ENCODE data around the gene EPB41L2.

DNA sequence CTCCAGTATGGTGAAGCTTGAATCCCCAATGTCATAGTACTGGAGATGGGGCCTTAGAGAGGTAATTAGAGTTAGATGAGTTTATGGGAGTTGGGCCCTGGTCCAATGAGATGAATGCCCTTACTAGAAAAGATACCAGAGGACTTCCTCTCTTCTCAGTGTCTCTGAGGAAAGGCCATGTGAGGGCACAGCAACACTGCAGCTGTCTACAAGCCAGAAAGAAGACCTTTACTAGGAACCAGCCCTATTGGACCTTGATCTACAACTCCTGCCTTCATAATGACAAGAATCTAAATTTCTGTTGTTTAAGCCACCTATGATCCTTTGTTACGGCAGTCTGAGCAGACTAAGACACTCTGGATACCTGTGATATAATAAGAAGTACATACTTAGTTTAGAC, 40.9 kb upstream of the EPB41L2 start:
- TF ChIP-seq, protein P1, sequence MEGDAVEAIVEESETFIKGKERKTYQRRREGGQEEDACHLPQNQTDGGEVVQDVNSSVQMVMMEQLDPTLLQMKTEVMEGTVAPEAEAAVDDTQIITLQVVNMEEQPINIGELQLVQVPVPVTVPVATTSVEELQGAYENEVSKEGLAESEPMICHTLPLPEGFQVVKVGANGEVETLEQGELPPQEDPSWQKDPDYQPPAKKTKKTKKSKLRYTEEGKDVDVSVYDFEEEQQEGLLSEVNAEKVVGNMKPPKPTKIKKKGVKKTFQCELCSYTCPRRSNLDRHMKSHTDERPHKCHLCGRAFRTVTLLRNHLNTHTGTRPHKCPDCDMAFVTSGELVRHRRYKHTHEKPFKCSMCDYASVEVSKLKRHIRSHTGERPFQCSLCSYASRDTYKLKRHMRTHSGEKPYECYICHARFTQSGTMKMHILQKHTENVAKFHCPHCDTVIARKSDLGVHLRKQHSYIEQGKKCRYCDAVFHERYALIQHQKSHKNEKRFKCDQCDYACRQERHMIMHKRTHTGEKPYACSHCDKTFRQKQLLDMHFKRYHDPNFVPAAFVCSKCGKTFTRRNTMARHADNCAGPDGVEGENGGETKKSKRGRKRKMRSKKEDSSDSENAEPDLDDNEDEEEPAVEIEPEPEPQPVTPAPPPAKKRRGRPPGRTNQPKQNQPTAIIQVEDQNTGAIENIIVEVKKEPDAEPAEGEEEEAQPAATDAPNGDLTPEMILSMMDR (IDR thresholded peaks at IDR 0.05; ENCODE audit: insufficient read depth, low read depth, low read length): no peak
- TF ChIP-seq EZH2 (IDR thresholded peaks at IDR 0.05; ENCODE audit: insufficient read depth, low read length): no peak
